Measurements from ENCODE around the gene HSPA13.
"Not testable (repeated sequence)": the region's sequence is repeated elsewhere in the genome, so short reads cannot be mapped to it uniquely, and the experiment has no call there.

The HSPA13 gene, protein sequence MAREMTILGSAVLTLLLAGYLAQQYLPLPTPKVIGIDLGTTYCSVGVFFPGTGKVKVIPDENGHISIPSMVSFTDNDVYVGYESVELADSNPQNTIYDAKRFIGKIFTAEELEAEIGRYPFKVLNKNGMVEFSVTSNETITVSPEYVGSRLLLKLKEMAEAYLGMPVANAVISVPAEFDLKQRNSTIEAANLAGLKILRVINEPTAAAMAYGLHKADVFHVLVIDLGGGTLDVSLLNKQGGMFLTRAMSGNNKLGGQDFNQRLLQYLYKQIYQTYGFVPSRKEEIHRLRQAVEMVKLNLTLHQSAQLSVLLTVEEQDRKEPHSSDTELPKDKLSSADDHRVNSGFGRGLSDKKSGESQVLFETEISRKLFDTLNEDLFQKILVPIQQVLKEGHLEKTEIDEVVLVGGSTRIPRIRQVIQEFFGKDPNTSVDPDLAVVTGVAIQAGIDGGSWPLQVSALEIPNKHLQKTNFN

DNA sequence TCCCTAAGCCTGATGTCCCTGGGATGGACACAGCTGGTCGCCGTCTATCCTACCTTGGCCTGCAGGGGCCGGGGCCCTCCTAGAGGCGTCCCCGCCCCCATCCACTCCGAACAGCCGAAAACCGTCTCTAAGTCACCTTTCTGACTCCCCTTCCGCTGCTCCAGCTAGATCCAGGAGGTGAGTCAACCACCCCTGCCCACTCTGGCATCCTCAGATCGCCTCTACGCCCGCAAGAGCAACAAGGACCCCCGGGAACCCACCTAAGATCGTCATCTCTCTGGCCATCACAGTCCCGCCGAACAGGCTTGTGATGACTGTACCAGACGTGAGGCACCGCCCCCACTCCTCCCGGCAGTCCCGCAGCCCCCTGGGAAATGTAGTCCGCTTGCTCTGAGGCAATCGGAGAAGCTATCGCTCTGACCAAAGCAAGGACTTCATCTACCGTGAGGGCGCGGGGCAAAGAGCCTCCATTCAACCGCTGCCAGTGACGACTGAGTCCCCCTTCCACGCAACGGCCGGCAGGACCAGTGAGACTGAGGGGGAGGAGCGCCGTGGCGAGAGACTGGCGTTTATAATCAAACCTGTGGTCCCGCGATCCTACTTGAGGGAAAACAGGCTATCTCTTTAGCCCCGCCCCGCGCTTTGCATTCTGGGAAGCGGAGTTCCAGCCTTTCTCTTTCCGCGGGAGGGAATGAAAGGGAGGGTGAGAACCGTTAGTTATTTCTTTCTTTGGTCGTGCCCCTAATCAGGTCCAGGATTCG lies at the start of gene HSPA13:
Gene HSPA13 (minus strand): TSS at position 312 of the 761 bp plus-strand sequence. CDS start 27 bp downstream, at position 285.
- DNase-seq = peak; percentile 99

DNA sequence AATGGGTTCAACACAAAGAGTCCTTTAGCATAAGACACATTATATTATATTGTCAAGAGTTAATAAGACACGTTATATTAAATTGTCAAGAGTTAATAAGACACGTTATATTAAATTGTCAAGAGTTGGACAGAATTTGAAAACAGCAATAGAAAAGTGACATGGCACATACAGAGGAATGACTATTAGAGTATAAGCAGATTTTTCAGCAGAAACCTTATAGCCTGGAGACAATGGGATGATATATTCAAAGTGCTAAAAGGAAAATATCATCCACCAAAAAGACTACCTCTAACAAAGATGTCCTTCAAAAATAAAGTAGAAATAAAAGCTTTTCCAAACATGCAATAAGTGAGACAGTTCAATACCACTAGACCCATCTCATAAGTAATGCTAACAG lies 36.0 kb upstream of the HSPA13 start:
- DNase-seq = no peak

DNA sequence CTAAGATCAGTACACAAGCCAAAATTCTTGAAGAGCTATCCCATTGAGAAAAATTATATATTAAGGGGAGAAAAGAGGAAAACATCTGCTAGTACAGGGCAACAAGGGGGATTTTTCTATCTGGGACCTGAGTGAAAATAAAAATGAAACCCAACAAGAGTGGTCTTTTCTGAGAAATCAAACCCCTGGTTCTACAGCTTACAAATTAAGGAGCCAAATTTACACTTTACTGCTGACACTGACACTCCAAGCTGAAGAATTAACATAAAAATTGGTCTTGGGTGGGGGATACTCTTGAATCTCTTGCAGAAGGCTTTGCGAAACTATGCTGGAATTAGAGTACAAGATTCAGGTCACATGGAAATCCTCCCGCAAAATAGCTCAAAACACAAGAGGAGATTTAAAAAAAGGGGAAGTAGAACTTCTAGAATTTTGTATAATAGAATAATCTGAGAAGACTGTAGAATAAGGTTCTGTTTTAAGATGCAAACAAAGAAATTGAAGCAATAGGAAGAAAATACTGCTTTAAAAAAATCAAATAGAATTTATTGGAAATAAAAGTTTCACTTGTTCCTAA lies 32.1 kb upstream of the HSPA13 start:
- DNase-seq = no peak

DNA sequence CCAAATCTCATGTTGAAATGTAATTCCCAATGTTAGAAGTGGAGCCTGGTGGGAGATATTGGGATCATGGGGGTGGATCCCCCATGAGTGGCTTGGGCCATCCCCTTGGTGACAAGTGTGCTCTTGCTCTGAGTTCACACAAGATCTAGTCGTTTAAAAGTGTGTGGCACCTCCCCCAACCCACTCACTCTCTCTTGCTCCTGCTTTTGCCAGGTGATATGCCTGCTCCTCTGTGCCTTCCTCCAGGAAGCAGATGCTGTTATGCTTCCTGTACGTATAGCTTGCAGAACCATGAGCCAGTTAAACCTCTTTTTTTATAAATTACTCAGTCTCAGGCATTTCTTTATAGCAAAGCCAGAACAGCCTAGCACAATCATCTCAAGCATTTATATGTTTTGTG lies 23.0 kb upstream of the HSPA13 start:
- no peak for DNase-seq

DNA sequence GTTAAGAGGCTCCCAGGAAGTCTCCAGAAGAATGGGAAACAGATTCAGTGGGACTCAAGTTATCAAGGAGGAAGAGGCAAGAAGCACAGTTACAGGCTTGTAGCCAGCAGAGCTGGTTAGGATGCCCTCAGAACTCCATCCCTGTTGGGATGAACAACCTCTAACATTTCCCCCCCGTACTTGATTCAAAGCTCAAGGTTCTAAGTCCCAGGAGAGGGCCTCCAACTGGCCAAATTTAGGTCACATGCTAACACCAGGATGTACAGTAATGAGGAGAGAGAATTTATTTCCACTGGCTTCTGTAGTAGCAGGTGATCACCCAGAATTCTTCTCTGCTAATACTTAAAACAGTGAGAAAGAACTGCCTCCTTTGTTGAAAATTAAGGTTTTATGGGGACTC lies 22.3 kb upstream of the HSPA13 start:
- DNase-seq = no peak

DNA sequence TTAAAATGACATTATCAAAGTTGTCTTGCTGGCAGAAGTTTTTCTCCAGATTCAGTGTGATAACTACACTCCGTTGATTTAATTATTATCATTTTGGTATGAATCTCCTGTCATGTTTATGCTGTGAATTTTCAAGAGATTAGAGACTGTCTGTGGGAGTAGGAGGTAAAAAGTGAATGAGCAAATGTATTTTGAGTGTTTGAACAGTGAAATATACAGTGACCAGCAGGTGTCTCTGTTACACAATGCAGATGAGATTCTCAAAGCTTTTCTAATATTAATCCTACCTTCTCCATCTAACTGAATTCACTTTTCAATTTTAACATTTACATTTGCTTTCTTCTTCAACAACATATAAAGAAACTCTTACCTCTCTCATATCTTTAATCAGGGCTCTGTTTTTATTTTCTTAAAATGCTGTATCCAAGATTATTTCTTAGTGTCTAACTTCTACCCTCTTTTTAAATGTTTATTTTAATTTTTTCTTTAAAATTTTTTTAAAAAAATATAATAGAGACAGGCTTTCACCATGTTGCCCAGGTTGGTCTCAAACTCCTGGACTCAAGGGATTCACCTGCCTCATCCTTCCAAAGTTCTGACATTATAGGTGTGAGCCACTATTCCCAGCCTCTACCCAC lies 20.9 kb upstream of the HSPA13 start:
- DNase-seq = no peak

DNA sequence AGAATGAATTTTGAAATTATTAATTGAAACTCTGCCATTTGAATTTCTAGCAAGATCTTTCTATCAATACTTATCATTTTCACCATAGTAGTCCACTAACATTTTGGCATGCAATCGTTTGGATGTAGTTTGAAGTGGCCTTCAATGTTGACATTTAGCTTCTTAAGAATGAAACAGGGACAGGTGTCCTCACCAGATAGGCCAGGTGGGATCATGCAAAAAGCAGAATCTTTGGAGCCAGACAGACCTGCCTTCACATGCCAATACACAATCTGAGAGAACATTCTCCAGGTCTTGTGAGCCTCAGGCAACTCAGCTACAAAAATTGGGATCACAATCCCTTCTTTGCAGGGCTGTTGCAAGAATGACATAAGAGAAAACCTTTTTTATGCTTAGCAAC lies 18.3 kb upstream of the HSPA13 start:
- no peak for DNase-seq

DNA sequence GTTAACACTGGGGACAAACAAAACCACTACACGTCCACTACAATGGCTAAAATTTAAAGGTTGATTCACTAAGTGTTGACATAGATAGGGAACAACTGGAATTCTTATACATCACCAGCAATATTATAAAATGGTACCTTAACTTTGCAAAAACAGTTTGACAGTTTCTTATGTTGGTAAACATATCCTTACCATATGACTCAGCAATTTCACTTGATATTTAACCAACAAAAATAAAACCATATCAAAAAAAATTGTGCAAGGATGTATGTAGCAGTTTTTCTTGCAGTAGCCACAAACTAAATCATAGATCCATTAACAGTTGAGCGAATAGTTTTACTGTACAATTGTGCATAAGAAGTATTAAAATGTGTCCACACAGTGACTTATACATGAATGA lies 5.3 kb upstream of the HSPA13 start:
- DNase-seq = no peak

DNA sequence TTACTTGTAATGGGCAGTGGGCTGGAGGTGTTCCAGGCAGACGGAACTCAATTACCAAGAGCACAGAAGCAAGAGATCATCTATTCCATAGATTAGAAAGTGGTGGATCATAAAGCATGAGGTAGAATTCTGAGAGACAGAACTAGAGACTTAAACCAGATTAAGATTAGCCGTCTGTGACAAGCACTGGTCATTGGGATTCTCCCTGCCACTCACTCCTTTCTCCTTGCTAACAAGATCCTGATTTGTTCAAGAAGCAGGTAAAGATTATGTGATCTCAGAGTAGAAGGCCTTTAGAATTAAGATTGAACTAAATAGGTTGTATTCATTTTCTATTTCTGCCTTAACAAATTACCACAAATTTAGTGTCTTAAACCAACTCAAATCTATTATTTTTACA lies 1.5 kb upstream of the HSPA13 start:
- no peak for DNase-seq

DNA sequence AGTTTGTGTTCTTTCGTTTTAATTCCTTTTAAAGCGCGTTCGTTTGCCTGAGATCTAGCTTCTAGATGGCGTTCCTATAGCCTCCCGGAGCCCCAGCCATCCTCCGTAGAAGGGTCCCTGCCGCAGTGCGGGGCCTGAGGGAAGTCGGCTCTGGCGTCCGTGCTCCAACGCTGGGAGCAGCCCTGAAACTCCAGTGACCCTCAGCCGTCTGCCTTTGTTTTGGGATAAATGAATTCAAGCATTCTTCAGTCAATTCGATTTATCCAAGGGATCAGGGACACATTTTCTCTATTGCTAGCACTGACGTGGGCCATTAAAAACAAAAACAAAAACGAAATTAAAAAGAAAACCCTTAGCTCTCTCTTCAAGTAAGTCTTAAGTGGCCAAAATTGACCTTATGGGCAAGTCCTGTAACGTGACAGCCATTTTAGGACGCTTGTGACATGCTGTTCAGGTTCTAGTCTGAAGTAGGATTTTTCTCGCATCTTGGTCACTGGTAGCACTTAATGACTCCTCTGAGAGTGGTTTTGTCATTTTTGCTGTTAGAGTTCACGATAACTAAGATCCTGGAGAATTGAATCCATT lies 742 bp upstream of the HSPA13 start:
- peak; percentile 54 for DNase-seq

DNA sequence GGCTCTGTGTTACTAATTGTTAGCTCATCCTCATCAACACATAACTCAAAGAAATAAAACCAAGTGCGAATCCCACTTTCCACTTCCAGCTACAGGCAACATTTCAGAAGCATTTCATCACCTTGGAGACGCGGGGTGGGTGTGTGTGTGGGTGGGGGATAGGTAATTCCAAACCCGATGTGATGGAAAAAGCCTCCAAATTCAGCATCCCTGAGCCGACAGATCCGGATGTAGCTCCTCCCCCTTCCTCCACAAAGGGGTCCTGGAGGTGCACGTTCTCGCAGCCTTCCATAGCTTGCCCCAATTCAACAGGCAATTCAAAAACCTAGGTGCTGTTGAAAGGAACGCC lies 486 bp downstream of the HSPA13 start:
- peak; percentile 7 for DNase-seq

DNA sequence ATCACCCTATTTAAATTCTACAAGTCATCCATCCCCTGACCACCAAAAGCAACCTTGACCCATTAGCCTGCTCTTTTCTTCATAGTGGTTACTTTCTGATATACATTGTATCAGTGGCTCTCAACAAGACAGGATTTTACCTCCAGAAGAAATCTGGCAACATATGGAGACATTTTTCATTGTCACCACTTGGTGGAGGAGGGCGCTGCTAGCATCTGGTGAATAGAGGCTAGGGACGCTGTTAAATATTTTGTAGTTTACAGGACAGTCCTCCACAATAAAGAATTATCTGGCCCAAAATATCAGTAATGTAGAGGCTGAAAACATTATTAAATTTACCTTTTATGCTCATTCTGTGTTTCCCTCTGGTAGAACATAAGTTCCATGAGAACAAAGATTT lies 6.1 kb downstream of the HSPA13 start:
- DNase-seq = no peak

DNA sequence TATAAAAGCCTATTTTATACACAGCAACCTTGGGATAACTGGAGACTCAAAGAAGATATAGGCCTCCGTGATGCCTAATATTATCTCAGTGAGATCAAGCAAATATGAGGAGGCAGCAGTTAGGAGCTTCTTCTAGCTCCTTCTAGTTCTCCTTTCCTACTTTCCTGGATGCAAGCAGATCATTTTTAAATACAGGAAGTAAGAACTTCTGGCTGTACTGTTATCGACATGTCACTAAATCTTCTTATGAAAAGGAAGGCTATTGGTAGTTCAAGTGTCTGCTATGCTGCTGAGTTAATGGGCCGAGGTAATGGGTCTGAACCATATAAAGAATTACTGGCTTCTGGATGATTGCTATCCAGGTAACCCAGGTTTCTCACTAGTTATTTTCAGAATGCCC lies 15.9 kb downstream of the HSPA13 start:
- DNase-seq = no peak

DNA sequence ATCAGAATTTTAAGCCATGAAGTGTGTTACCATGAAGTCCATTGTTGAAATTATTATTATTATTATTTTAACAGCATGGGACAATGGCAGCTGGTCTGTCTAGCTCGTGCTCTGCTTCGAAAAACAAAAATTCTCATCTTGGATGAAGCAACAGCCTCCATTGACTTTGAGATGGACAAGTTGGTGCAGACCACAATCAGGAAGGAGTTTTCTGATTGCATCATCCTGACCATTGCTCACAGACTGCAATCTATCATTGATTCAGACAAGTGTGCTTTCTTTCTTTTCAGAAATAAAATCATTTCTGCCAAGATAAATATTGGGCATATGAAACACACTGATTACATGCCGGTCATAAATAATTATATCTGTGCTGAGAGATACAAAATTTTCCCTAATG lies 21.0 kb downstream of the HSPA13 start:
- DNase-seq = no peak

DNA sequence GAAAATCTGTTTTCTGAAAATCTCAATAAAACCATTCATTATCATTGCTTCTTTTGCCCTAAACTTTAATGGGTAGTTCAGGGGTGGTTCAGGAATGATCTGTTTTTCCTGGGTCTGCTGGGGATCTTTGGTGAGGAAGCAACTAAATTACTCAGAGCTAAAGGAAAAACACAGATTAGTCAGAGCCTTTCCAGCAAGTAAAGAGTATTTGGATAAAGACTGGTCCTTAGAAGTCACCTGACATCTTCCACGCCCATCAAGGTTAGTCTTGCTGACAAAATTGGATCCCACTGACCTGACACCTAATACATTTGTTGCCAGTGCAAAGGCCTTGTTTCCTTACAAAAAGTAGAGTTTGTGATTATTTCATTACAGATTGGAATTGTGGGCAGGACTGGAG lies 24.2 kb downstream of the HSPA13 start:
- DNase-seq = no peak

DNA sequence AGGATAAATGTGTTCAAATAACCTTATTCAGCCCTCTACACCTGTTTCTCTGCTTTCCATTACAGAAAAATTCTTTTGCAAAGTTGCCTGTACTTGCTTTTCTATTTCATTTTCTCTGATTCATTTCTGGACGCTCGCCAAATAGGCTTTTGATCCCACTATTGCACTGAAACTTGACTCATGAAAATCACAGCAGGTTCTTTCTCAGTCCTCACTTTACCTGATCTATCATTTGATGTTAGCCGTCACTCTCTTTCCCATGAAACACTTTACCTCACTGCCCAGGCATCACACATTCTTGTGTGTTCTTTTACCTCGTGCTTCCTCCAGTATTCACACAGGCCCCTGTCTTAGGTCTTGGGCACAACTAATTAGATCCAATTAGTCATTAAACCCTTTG lies 26.2 kb downstream of the HSPA13 start:
- no peak for DNase-seq

DNA sequence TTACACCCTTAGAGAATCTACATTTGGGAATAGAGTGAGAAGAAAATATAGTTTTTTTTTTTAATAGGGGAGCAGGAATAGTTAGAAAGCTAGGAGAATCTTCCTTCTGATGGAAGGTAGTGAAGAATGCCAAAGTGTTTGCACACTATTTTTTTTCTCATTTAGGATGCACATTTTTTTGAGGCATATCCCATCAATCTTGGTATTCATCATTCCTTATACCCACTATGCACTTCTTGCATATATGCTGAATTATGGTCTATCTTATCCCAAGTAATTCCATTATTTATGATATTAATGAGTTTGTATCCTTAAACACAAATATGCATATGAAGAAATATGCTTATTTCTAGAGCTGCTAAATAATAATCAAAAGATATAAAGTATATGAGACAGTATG lies 28.4 kb downstream of the HSPA13 start:
- DNase-seq = no peak

DNA sequence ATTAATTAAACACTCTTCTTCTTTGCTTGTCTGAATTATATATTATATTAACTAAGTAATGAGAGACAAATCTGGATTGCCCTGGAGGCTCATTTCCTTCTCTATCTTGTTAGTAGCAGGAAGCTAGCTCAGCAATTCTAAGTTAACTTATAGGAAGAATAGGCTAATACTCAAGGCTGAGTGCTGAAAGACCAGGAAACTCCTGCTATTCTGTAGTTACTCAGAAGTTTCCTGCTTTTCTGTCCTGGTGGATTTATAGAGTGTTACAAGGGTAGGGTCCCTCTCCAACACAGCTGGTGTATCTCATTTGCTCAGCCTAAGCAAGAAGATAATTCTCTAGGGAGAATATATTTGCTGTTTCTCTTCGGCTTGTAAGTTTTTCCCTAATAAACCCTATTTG lies 29.2 kb downstream of the HSPA13 start:
- no peak for DNase-seq

DNA sequence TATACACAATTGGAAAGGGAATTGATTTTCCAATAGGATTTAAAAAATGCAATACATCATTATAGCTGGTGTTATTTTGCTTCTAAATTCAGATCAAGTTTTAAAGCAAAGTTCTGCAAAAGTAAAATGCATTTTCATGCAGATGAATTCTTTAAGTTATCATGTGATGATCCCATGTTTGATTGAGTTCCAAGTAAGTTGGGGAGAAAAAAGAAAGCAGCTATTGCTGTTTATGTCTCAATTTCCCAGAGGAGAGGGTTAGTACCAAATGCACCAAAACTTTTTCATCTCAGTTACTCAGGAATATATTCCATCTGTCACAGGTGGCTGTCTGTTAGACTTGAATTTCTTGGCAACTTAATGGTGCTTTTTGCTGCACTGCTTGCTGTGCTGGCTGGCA lies 29.7 kb downstream of the HSPA13 start:
- DNase-seq = no peak

DNA sequence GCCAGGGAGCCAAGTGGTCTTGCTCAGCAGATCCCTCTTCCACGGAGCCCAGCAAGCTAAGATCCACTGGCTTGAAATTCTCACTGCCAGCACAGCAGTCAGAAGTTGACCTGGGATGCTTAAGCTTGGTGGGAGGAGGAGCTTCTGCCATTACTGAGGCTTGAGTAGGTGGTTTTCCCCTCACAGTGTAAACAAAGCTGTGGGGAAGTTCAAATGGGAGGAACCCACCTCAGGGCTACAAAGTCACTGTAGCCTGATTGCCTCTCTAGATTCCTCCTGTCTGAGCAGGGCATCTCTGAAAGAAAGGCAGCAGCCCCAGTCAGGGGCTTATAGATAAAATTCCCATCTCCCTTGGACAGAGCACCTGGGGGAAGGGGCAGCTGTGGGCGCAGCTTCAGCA lies 55.6 kb downstream of the HSPA13 start:
- DNase-seq = not testable (repeated sequence)

DNA sequence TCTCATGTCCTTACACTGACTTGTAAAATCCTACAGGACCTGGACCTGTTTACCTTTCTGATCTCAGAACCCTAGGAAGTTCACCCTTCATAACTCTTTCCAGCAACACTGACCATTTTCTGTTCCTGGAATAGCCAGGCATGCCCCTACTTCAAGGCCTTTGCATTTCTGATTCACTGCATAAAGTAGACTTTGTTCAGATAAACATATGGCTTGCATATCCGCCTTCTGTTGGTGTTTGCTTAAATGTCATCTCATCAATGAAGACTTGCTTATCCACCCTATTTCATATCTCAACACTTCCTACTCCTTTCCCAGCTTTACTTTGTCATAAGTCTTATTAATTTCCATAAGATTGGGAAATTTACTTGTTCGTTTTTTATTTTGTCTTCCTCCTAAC lies 57.4 kb downstream of the HSPA13 start:
- no peak for DNase-seq

Data from NCI-H1436 (cell line).